ENCODE measurements around the gene DDX10. TPM values are rescaled to one million over a fixed set of nuclear protein-coding genes. Genes with fewer than 3 reads are reported as not detected.

Gene DDX10
- polyA plus RNA-seq (15.9 and 19.3 TPM in 2 replicates), polyA minus RNA-seq (41.8 and 49.7 TPM in 2 replicates)

- Histone ChIP-seq H3K79me2 (replicated peaks; ENCODE audit: insufficient read depth, low read length) (no peaks in the 10 kb centered on the region), H3K27me3 (ENCODE audit: insufficient read depth, low read depth, low read length) (no peaks in the 10 kb centered on the region), H3K9me3 (ENCODE audit: low read length) (no peaks in the 10 kb centered on the region), H3K4me2 (ENCODE audit: low read length) (peak within 1 kb of the TSS; percentile 86), H3K9ac (ENCODE audit: low read length) (peak within 1 kb of the TSS; percentile 64), H3F3A (ENCODE audit: insufficient read depth, low read length, poor library complexity, severe bottlenecking) (no peaks in the 10 kb centered on the region), H2AFZ (ENCODE audit: low read depth, low read length) (peak within 1 kb of the TSS; percentile 51), H3K36me3 (ENCODE audit: insufficient read depth, low read length) (no peaks in the 10 kb centered on the region), H3K9me2 (ENCODE audit: insufficient read depth, low read length) (no peaks in the 10 kb centered on the region), H3K4me3 (ENCODE audit: low read length) (peak within 1 kb of the TSS; percentile 85), H4K20me1 (ENCODE audit: insufficient read depth) (no peaks in the 10 kb centered on the region), H3K27ac (ENCODE audit: low read length) (peak within 1 kb of the TSS; percentile 56)
- TF ChIP-seq SMC3 (conservative IDR thresholded peaks at IDR 0.05; ENCODE audit: poor library complexity) (peak; percentile 52), MXI1 (conservative IDR thresholded peaks at IDR 0.05; ENCODE audit: poor library complexity, severe bottlenecking) (peak; percentile 99), EZH2 (IDR thresholded peaks at IDR 0.05; ENCODE audit: borderline replicate concordance, insufficient read depth, low read length, poor library complexity, severe bottlenecking) (no peak), EP300 (conservative IDR thresholded peaks at IDR 0.05; ENCODE audit: poor library complexity, severe bottlenecking) (no peak), RAD21 (conservative IDR thresholded peaks at IDR 0.05) (peak; percentile 54), REST (IDR thresholded peaks at IDR 0.05; ENCODE audit: borderline replicate concordance) (peak; percentile 32), TAF1 (IDR thresholded peaks at IDR 0.05; ENCODE audit: low read depth) (peak; percentile 68), CTCF (IDR thresholded peaks at IDR 0.05; ENCODE audit: poor library complexity, severe bottlenecking) (peak; percentile 47), POLR2AphosphoS5 (IDR thresholded peaks at IDR 0.05) (peak; percentile 81)
Measured at GRCh38 chr11:108664730-108665525, at the start of gene DDX10. Gene DDX10 (plus strand): TSS chr11:108665069. CDS start chr11:108665154, 85 bp downstream.

GRCh38 chr11:108616549-108616948, 48.3 kb upstream of the DDX10 start:
- no peaks in the 10 kb centered on the region for H3K27me3 ChIP-seq (ENCODE audit: insufficient read depth, low read depth, low read length)
- no peaks in the 10 kb centered on the region for H3F3A ChIP-seq (ENCODE audit: insufficient read depth, low read length, poor library complexity, severe bottlenecking)
- H2AFZ ChIP-seq (ENCODE audit: low read depth, low read length), result no peak overlapping the region
- no peaks in the 10 kb centered on the region for H3K36me3 ChIP-seq (ENCODE audit: insufficient read depth, low read length)
- no peak for TF ChIP-seq EZH2 (IDR thresholded peaks at IDR 0.05; ENCODE audit: borderline replicate concordance, insufficient read depth, low read length, poor library complexity, severe bottlenecking)
- TF ChIP-seq SMC3 (conservative IDR thresholded peaks at IDR 0.05; ENCODE audit: poor library complexity), result no peak
- TF ChIP-seq RAD21 (conservative IDR thresholded peaks at IDR 0.05), result no peak
- no peak for TF ChIP-seq TAF1 (IDR thresholded peaks at IDR 0.05; ENCODE audit: low read depth)
- TF ChIP-seq REST (IDR thresholded peaks at IDR 0.05; ENCODE audit: borderline replicate concordance), result no peak
- no peak for TF ChIP-seq MXI1 (conservative IDR thresholded peaks at IDR 0.05; ENCODE audit: poor library complexity, severe bottlenecking)
- no peak for TF ChIP-seq POLR2AphosphoS5 (IDR thresholded peaks at IDR 0.05)
- no peak for TF ChIP-seq EP300 (conservative IDR thresholded peaks at IDR 0.05; ENCODE audit: poor library complexity, severe bottlenecking)
- no peaks in the 10 kb centered on the region for H3K9me2 ChIP-seq (ENCODE audit: insufficient read depth, low read length)
- no peak overlapping the region for H3K9ac ChIP-seq (ENCODE audit: low read length)
- H3K79me2 ChIP-seq (replicated peaks; ENCODE audit: insufficient read depth, low read length), result no peaks in the 10 kb centered on the region
- H3K4me3 ChIP-seq (ENCODE audit: low read length), result no peak overlapping the region
- no peak overlapping the region for H3K27ac ChIP-seq (ENCODE audit: low read length)
- H3K4me2 ChIP-seq (ENCODE audit: low read length), result no peak overlapping the region
- H3K9me3 ChIP-seq (ENCODE audit: low read length), result no peaks in the 10 kb centered on the region
- no peaks in the 10 kb centered on the region for H4K20me1 ChIP-seq (ENCODE audit: insufficient read depth)
